GM18909 (cell line): ENCODE data around the gene TK2.
"Not testable (repeated sequence)": the region's sequence is repeated elsewhere in the genome, so short reads cannot be mapped to it uniquely, and the experiment has no call there.

Source experiments
- ATAC-seq: cut with Tn5 transposase; IDR thresholded peaks from one replicate; pipeline ENCODE4 v1.9.1; 2021; ENCODE audit warnings: mild to moderate bottlenecking; ENCODE audit not compliant: unreplicated experiment, poor library complexity

Gene TK2

GRCh38 chr16:66471716-66472393 is 78.1 kb downstream of the TK2 start:
- ATAC-seq, result no peak

- ATAC-seq, result no peak
Observed at GRCh38 chr16:66471264-66471663, 78.7 kb downstream of the TK2 start.

- ATAC-seq, result no peak
Observed at GRCh38 chr16:66470556-66470955, 79.4 kb downstream of the TK2 start.

- ATAC-seq, result no peak
Observed at GRCh38 chr16:66469947-66470546, 79.9 kb downstream of the TK2 start.

- no peak for ATAC-seq
Observed at GRCh38 chr16:66469291-66469946, 80.5 kb downstream of the TK2 start.

- ATAC-seq, result no peak
Observed at GRCh38 chr16:66468321-66468965, 81.5 kb downstream of the TK2 start.

GRCh38 chr16:66467611-66468010 is 82.3 kb downstream of the TK2 start:
- ATAC-seq, result no peak

- not testable (repeated sequence) for ATAC-seq
Observed at GRCh38 chr16:66466636-66467035, 83.3 kb downstream of the TK2 start.

GRCh38 chr16:66465946-66466345 is 84.0 kb downstream of the TK2 start:
- not testable (repeated sequence) for ATAC-seq

- no peak for ATAC-seq
Observed at GRCh38 chr16:66462912-66463311, 87.0 kb downstream of the TK2 start.

- ATAC-seq, result no peak
Observed at GRCh38 chr16:66460703-66461102, 89.2 kb downstream of the TK2 start.

GRCh38 chr16:66459878-66460277 is 90.0 kb downstream of the TK2 start:
- ATAC-seq, result no peak

GRCh38 chr16:66458853-66459252 is 91.1 kb downstream of the TK2 start:
- ATAC-seq, result no peak

- no peak for ATAC-seq
Observed at GRCh38 chr16:66458292-66458691, 91.6 kb downstream of the TK2 start.
